Measurements from ENCODE around the gene XYLB.

- TF ChIP-seq CTCF (IDR thresholded peaks at IDR 0.05; ENCODE audit: poor library complexity, severe bottlenecking) (no peak), EP300 (conservative IDR thresholded peaks at IDR 0.05; ENCODE audit: poor library complexity, severe bottlenecking) (no peak)
Measured at GRCh38 chr3:38348903-38349302, 2.3 kb downstream of the XYLB start.
